MCF 10A (cell line): ENCODE data around the gene CYTH3. TPM values are rescaled to one million over a fixed set of nuclear protein-coding genes. Genes with fewer than 3 reads are reported as not detected.

Experiments used
- BruUV-seq: library from RNA; stranded (reverse); fragments of 400-500 nt; replicated peaks from 2 replicates; lab custom pipeline; 2021; lab: Mats Ljungman, UMichigan
- CTCF ChIA-PET: fragments of 300-600 bp; sonication (Branson Sonifier 250); formaldehyde crosslinking; extraction: SDS; loops from one replicate; lab custom pipeline; 2021; ENCODE audit warnings: antibody characterized with exemption, inconsistent platforms; lab: Yijun Ruan, JAX
- POLR2A ChIA-PET: fragments of 300-600, 350-650 bp; sonication (Branson Sonifier 250); formaldehyde crosslinking; extraction: SDS; loops from one replicate; lab custom pipeline; 2020; ENCODE audit warnings: antibody characterized with exemption, inconsistent platforms; lab: Yijun Ruan, JAX
- DNase-seq: peaks from one replicate; pipeline ENCODE4 v3.0.0-alpha.2; 2018; ENCODE audit not compliant: unreplicated experiment
- H3K27ac Mint-ChIP-seq: one replicate; pipeline ENCODE4 v1.8.0; 2022; ENCODE audit warnings: mild to moderate bottlenecking, low read depth, mixed read lengths; ENCODE audit not compliant: unreplicated experiment
- H3K27me3 Mint-ChIP-seq: one replicate; pipeline ENCODE4 v1.8.0; 2022; ENCODE audit warnings: mixed read lengths; ENCODE audit not compliant: insufficient read depth, unreplicated experiment
- H3K36me3 Mint-ChIP-seq: one replicate; pipeline ENCODE4 v1.8.0; 2022; ENCODE audit warnings: mild to moderate bottlenecking, moderate library complexity, mixed read lengths; ENCODE audit not compliant: insufficient read depth, unreplicated experiment
- H3K4me1 Mint-ChIP-seq: one replicate; pipeline ENCODE4 v1.8.0; 2022; ENCODE audit warnings: mixed read lengths; ENCODE audit not compliant: insufficient read depth, unreplicated experiment
- H3K4me3 Mint-ChIP-seq: one replicate; pipeline ENCODE4 v1.8.0; 2022; ENCODE audit warnings: mild to moderate bottlenecking, moderate library complexity, mixed read lengths; ENCODE audit not compliant: unreplicated experiment
- H3K9me3 Mint-ChIP-seq: one replicate; pipeline ENCODE4 v1.8.0; 2022; ENCODE audit warnings: mixed read lengths; ENCODE audit not compliant: unreplicated experiment
- intact Hi-C: fragments of 100-400 bp; cut with micrococcal nuclease; formaldehyde crosslinking; loops from 2 replicates; pipeline ENCODE4 v1.14.1; 2022
- total RNA-seq: library from RNA; stranded (reverse); gene quantifications from 2 replicates; pipeline ENCODE4 v1.2.3, GENCODE V29; 2022
- TF ChIP-seq, protein P1 (sequence below): fragments of 200-600 bp; IDR thresholded peaks from one replicate; pipeline ENCODE4 v1.8.0; 2022; ENCODE audit warnings: antibody characterized with exemption, mild to moderate bottlenecking; ENCODE audit not compliant: unreplicated experiment

Gene CYTH3
- total RNA-seq, 1 experiment from 2014 or later, result 23.5 TPM

DNA sequence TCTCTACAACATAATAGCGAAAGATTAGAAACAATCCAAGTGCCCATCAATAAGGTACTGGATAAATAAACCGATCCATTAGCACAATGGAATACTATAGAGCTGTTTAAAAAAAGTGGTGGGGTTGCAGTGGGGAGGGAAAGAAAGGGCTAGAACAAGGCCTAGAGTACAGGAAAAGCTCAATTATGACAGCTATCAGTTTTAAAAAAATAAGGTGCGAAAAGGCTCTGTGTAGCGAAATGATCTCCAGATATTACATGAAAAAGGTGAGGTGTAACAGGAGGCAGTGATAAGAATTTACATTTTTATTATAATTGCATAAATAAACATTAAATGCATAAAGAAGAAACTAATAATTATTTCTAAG is 30.8 kb downstream of the CYTH3 start:
- Mint-ChIP-seq H3K4me1 (peaks cover 11% of the 10 kb centered on the region), H3K27me3 (no peaks in the 10 kb centered on the region), H3K27ac (no peak overlapping the region), H3K36me3 (no peaks in the 10 kb centered on the region), H3K9me3 (no peaks in the 10 kb centered on the region), H3K4me3 (no peak overlapping the region)
- POLR2A ChIA-PET, result no interaction called here
- TF ChIP-seq, protein P1, sequence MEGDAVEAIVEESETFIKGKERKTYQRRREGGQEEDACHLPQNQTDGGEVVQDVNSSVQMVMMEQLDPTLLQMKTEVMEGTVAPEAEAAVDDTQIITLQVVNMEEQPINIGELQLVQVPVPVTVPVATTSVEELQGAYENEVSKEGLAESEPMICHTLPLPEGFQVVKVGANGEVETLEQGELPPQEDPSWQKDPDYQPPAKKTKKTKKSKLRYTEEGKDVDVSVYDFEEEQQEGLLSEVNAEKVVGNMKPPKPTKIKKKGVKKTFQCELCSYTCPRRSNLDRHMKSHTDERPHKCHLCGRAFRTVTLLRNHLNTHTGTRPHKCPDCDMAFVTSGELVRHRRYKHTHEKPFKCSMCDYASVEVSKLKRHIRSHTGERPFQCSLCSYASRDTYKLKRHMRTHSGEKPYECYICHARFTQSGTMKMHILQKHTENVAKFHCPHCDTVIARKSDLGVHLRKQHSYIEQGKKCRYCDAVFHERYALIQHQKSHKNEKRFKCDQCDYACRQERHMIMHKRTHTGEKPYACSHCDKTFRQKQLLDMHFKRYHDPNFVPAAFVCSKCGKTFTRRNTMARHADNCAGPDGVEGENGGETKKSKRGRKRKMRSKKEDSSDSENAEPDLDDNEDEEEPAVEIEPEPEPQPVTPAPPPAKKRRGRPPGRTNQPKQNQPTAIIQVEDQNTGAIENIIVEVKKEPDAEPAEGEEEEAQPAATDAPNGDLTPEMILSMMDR, result no peak
- BruUV-seq, result no TSS peak
- intact Hi-C loops, result no loop called here
- DNase-seq, result no peak
- CTCF ChIA-PET, result interaction anchor here (0.6 kb wide), 1 partner anchor 10 kb away, joined by 3 read pairs; no protein-coding TSS in a partner anchor

DNA sequence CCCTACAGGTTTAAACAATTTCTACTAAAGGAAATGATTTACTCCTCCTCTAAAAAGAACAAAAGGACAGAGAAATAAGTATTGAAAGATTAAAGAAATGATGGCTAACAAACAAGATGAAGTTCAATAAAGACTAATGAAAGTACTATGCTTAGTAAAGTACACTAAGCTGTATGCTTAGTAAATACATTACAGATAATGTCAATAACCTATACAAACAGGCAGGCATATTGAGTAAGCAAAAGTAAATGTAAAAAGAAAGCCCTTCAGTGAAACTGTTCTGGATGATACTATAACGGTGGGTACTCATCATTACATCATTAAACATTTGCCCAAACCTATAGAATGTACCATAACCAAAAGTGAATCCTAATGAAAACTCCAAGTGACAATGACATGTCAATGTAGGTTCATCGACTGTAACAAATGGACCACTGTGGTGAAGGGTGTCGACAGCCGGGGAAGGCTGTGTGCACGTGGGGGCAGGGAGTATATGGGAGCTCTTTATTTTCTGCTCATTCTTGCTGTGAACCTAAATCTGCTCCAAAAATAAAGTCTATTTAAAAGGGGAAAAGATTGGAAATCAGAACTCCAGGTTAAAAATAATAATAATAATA is 34.0 kb downstream of the CYTH3 start:
- Mint-ChIP-seq H3K4me3 (no peak overlapping the region), H3K27ac (no peak overlapping the region), H3K36me3 (no peaks in the 10 kb centered on the region), H3K4me1 (peaks cover 6% of the 10 kb centered on the region), H3K27me3 (no peaks in the 10 kb centered on the region), H3K9me3 (no peaks in the 10 kb centered on the region)
- no TSS peak for BruUV-seq
- TF ChIP-seq, protein P1, result no peak
- ChIA-PET POLR2A (interaction anchor here (1.0 to 1.1 kb wide), 2 partner anchors 13 to 30 kb away, joined by 4 to 5 read pairs; no protein-coding TSS in a partner anchor), CTCF (no interaction called here)
- intact Hi-C loops, result no loop called here
- no peak for DNase-seq

DNA sequence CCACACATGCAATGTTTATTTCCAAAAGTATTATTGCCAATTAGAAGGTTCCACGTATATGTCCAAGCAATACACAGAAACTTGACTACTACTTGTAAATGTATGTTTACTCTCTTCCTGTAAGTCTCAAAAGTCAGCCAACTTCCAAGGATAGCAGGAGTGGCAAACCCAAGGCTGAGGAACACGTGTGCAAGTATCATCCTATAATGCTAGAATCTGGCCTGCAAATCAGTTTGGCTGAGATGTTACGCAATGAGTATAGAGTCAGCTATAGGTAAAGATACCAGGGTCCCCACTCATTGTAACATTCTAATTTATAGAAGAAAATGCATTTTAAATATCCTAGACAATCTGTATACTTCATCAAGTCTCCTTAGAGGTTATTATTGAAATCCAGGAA is 34.7 kb downstream of the CYTH3 start:
- Mint-ChIP-seq H3K4me3 (no peak overlapping the region), H3K9me3 (no peaks in the 10 kb centered on the region), H3K36me3 (no peaks in the 10 kb centered on the region), H3K27me3 (no peaks in the 10 kb centered on the region), H3K27ac (no peak overlapping the region), H3K4me1 (peaks cover 11% of the 10 kb centered on the region)
- CTCF ChIA-PET, result no interaction called here
- POLR2A ChIA-PET, result interaction anchor here (1.0 to 1.1 kb wide), 2 partner anchors 14 to 31 kb away, joined by 4 to 5 read pairs; no protein-coding TSS in a partner anchor
- TF ChIP-seq, protein P1, result no peak
- DNase-seq, result no peak
- no TSS peak for BruUV-seq
- intact Hi-C loops, result no loop called here

DNA sequence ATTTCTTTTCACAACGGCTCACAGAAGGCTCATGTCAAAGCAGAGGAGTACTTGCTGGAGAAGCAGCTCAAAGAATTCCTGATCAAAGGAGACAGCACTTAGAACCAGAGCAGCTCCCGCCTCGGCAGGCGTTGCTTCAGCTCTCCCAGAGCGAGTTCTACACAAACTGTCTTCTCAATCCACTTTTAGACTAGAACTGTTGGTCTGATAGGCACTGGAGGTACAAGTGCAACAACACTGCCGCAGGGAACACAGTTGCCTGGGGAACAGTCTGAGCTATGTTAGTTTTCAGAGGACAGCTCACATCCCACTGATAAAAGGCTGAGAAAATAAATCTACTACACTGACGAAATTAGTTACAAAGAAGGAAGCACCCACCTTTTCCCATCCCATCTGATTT is 35.4 kb downstream of the CYTH3 start:
- DNase-seq, result no peak
- Mint-ChIP-seq H3K4me3 (no peak overlapping the region), H3K9me3 (no peaks in the 10 kb centered on the region), H3K27ac (no peak overlapping the region), H3K4me1 (peaks cover 12% of the 10 kb centered on the region), H3K27me3 (no peaks in the 10 kb centered on the region), H3K36me3 (no peaks in the 10 kb centered on the region)
- ChIA-PET POLR2A (interaction anchor here (0.8 kb wide), 1 partner anchor 1984 kb away, joined by 3 read pairs; no protein-coding TSS in a partner anchor), CTCF (interaction anchor here (0.7 to 1.7 kb wide), 2 partner anchors 9 to 186 kb away, joined by 3 to 5 read pairs; no protein-coding TSS in a partner anchor)
- intact Hi-C loops, result no loop called here
- TF ChIP-seq, protein P1, result no peak
- BruUV-seq, result no TSS peak
